ENCODE measurements around the gene AMPD2.
"Not testable (repeated sequence)": the region's sequence is repeated elsewhere in the genome, so short reads cannot be mapped to it uniquely, and the experiment has no call there.

Gene AMPD2

DNA sequence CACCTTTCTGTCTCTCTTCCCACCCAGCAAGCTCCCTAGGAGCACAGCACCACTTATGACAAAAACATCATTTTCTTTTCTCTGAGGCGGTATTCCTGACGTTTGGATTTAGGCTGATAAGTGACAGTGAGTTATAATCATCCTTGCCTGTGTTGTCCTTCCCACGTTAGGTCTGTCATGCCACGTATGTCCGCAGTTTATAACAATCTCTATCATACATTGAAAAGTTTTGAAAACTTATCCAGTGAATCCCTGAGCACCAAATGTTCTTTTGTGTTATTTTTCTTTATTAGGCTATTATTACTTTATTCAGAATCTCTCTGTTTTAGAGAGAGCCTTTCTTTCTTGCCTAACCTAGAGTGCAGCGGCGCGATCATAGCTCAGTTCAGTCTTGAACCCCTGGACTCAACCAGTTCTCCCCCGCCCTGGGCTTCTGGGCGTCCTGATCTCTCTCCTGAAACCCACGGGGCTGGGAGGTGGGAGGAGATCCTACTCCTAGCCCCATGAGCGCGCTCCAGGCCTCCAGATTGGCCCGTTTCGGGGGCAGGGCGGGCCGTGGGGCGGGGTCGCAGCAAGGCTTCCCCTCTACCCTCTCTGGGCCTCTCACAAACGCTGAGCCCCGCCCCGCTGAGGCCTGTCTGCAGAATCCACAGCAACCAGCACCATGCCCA lies 48.0 kb downstream of the AMPD2 start, which contains the start of gene GSTM2:
Gene GSTM2, plus strand, starts transcription at position 606 of the 671 bp plus-strand sequence. Its CDS starts 59 bp downstream, at position 665.
- H3K27ac ChIP-seq: no peak within 1 kb of the TSS
- TF ChIP-seq, protein P1, sequence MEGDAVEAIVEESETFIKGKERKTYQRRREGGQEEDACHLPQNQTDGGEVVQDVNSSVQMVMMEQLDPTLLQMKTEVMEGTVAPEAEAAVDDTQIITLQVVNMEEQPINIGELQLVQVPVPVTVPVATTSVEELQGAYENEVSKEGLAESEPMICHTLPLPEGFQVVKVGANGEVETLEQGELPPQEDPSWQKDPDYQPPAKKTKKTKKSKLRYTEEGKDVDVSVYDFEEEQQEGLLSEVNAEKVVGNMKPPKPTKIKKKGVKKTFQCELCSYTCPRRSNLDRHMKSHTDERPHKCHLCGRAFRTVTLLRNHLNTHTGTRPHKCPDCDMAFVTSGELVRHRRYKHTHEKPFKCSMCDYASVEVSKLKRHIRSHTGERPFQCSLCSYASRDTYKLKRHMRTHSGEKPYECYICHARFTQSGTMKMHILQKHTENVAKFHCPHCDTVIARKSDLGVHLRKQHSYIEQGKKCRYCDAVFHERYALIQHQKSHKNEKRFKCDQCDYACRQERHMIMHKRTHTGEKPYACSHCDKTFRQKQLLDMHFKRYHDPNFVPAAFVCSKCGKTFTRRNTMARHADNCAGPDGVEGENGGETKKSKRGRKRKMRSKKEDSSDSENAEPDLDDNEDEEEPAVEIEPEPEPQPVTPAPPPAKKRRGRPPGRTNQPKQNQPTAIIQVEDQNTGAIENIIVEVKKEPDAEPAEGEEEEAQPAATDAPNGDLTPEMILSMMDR (conservative IDR thresholded peaks at IDR 0.05): no peak
- TF ChIP-seq ZFX (IDR thresholded peaks at IDR 0.05): no peak

DNA sequence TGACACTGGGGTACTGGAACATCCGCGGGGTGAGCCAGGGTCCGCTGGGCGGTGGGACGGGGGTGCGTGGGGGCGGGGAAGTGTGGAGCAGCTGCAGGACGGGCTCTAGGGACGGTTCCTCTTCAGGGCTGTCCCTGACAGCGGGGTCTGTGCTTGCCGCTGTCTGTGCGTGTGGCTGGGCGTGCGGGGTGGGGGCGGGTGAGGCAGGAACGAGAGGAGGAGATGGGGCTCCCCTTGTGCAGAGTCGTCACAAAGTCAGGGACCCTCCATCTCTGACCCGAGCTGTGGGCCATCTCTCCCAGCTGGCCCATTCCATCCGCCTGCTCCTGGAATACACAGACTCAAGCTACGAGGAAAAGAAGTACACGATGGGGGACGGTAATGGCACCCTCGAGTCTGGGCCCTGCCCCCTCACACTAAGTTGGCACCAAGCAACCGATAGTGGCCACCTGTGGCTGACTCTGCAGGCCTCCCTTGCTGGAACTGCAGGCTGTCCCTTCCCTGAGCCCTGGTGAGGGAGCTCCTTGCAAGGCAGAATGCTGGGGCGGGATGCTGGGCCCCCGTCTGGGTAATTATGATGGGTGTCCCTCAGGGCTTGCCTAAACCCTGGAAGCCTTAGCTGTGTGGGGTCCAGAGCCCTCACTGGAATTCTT lies 48.6 kb downstream of the AMPD2 start:
- TF ChIP-seq, protein P1 (conservative IDR thresholded peaks at IDR 0.05): no peak
- no peak for TF ChIP-seq ZFX (IDR thresholded peaks at IDR 0.05)
- H3K27ac ChIP-seq: no peak overlapping the region

DNA sequence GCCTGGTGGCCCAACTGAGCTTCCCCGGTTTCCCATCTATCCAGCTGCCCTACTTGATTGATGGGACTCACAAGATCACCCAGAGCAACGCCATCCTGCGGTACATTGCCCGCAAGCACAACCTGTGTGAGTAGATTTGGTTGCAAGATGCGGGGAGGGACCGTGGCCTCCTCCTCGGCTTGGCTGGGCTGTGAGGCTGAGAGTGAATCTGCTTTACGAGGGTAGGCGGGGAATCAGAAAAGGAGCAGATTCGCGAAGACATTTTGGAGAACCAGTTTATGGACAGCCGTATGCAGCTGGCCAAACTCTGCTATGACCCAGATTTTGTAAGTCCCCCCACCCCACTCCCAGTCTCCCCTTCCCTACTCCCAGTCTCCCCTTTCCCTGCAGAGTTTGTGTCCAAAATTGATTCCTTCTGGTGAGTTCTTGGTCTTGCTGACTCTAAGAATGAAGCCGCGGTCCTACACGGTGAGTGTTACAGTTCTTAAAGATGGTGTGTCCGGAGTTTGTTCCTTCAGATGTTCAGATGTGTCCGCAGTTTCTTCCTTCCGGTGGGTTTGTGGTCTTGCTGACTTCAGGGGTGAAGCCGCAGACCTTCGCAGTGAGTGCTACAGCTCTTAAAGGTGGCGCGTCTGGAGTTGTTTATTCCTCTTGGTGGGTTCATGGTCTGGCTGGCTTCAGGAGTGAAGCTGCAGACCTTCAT lies 49.8 kb downstream of the AMPD2 start:
- TF ChIP-seq, protein P1 (conservative IDR thresholded peaks at IDR 0.05): no peak
- TF ChIP-seq ZFX (IDR thresholded peaks at IDR 0.05): no peak
- H3K27ac ChIP-seq: no peak overlapping the region

DNA sequence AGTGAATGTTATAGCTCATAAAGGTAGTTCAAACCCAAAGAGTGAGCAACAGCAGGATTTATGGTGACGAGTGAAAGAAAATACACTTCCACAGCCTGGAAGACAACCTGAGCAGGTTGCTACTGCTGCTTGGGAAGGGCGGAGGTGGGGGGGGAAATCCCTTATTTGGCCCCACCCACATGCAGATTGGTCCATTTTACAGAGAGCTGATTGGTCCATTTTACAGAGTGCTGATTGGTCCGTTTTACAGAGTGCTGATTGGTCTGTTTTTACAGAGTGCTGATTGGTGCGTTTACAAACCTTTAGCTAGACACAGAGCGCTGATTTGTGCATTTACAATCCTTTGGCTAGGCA lies 50.3 kb downstream of the AMPD2 start:
- not testable (repeated sequence) for H3K27ac ChIP-seq

DNA sequence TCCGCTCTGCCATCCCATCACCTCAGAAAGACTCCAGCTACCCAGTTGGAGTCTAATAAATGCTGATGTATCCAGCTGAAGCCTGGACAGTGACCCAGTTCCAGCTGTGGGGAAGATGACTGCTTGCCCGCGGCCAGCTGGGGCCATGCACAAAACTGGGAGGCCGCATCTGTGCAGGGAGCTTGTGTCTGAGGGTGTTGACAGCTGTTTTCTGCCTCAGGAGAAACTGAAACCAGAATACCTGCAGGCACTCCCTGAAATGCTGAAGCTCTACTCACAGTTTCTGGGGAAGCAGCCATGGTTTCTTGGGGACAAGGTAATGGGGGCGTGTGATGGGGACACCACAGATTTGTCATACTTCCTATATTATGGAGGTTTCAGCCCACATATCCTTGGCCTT lies 51.4 kb downstream of the AMPD2 start:
- TF ChIP-seq ZFX (IDR thresholded peaks at IDR 0.05): no peak
- TF ChIP-seq, protein P1 (conservative IDR thresholded peaks at IDR 0.05): no peak
- H3K27ac ChIP-seq: no peak overlapping the region

DNA sequence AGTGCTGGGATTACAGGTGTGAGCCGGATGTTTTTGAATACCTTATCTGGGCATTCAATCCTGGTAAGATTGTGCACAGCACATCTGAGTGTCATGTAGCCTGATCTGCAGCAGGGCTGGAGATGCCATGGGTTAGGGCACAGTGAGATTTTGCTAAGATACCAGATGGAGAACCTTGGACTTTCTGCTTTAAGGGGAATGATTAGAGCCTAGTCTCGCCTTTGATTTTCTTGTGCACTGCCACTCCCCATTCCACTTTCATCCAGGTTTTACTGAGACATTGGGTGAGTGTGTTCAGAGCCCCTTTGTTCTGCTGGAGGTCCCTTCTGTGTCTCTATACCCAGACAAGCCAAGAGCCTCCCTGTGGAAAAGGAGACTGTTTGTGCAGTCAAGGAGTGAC lies 54.2 kb downstream of the AMPD2 start:
- not testable (repeated sequence) for H3K27ac ChIP-seq

DNA sequence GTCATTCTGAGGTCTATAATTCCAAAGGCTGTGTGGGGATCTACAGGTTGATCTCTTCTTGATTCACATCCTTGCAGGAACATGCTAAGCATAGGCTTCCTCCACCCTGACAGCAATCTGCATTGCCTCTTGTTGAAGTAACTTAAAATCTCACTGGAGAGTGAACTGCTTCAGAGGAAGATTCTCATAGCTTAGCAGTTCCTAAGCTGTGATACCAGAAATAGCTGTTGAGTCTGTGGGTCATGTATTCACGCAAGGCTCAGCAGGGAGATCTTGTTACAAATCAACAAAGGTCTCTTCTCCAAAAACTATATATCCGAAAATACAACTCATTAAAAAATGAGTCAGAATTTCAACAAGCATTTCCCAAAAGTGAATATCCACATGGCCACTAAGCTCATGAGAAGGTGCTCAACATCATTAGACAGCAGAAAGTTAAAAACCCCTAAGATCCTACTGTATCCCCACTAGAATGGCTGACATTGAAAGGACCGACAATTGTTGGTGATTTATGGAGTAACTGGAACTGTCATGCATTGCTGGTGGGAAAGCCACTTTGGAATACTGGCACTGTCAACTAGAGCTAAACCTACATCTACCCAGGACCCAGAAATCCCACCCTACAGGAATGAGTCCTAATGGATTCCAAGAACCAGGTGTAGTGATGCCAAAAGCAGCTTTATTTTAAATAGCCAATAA lies 57.2 kb downstream of the AMPD2 start:
- H3K27ac ChIP-seq: not testable (repeated sequence)

DNA sequence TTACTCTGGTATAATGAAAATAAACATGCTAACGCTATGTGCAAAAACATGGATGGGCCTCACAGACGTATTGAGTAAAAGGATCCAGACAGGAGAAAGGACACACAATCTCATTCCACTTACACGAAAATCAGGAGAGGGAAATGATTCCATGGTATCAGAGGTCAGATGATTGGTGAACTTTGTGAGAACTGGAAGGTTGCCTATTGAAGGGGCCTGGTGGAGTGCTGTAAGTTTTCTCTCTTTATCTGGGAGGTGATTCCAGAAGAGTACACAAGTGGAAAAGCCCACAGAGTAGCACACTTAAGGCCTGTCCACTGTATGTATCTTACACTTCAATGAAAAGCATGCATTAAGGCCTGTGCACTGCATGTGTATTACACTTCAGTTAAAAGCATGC lies 57.8 kb downstream of the AMPD2 start:
- no peak overlapping the region for H3K27ac ChIP-seq
- no peak for TF ChIP-seq ZFX (IDR thresholded peaks at IDR 0.05)
- TF ChIP-seq, protein P1 (conservative IDR thresholded peaks at IDR 0.05): no peak

DNA sequence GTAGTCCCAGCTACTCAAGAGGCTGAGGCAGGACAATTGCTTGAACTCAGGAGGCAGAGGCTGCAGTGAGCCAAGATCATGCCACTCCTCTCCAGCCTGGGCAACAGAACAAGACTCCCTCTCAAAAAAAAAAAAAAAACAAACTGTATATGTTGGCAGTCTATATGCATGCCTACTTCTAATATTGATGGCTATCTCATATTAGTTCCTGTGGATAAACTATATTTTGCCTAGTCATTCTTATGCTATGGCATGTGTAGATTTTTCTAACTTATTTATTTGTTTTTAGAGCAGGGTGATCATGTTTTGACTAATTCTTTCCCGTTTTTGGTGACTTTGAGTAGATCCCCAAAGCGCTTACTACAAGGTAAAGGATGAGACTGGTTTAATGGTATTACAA lies 59.0 kb downstream of the AMPD2 start:
- H3K27ac ChIP-seq: not testable (repeated sequence)
